HG03439 (cell line): Measurements from ENCODE around the gene STAT1.

ENCODE experiments used
- ATAC-seq: cut with Tn5 transposase; IDR thresholded peaks from one replicate; pipeline ENCODE4 v1.9.1; 2021; ENCODE audit warnings: mild to moderate bottlenecking, moderate library complexity; ENCODE audit not compliant: unreplicated experiment

Gene STAT1

GRCh38 chr2:190986221-190986953, 27.6 kb downstream of the STAT1 start:
- no peak for ATAC-seq

- ATAC-seq = no peak
These were observed 29.4 kb downstream of the STAT1 start for GRCh38 chr2:190984595-190984994.

- no peak for ATAC-seq
These were observed 31.5 kb downstream of the STAT1 start for GRCh38 chr2:190982262-190983034.

DNA sequence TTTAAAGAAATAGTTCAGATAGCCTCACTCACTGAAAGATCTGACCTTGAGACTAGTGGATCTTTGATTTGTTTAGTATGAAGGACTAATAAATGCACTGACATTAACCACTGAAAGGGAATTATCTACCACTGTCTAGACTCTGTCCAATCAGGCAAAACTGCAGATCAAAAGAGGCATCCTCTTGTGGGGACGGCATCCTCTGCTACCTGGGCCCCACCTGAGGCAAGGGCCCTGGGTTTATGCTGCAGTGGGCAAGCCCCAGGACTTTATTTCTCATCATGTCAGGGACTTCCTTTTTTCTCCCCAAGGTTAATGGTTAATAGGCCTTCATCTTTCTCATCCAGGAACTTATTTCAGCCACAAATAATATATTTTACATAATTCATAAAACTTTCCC, 32.2 kb downstream of the STAT1 start:
- ATAC-seq = no peak

GRCh38 chr2:190981333-190981732, 32.6 kb downstream of the STAT1 start:
- no peak for ATAC-seq

DNA sequence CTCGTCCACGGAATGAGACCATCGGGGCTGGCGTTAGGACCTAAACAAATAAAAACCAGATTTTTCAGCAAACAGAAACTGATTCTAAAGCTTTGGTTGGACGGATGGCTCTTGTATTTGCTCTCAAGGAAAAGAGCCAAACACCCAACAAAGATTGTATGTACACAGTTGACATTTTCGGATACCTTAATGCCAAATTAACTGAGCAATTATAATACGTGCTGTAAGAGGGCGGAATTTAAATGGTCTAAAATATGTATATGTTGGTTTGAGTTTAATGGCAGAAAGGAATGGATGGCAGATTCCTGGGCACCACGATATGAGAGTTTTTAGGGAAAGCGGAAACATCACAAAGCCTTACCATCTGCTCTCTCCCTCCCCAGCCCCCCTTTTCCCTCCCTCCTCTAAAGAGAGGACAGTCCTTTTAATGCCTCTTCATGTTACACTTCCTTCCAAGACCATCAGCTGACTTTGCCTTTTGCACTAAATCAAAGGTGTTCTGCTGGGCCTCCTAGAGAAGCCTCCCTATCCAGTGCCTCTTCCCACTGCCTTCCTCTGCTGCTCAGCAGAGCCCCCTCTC, 33.3 kb downstream of the STAT1 start:
- ATAC-seq = no peak

GRCh38 chr2:190979906-190980629, 33.9 kb downstream of the STAT1 start:
- no peak for ATAC-seq

- no peak for ATAC-seq
These were observed 35.5 kb downstream of the STAT1 start for GRCh38 chr2:190978389-190979053.

GRCh38 chr2:190977505-190977904, 36.5 kb downstream of the STAT1 start:
- ATAC-seq = no peak

- no peak for ATAC-seq
These were observed 37.5 kb downstream of the STAT1 start for GRCh38 chr2:190976521-190976920.

- no peak for ATAC-seq
These were observed 39.2 kb downstream of the STAT1 start for GRCh38 chr2:190974629-190975361.

DNA sequence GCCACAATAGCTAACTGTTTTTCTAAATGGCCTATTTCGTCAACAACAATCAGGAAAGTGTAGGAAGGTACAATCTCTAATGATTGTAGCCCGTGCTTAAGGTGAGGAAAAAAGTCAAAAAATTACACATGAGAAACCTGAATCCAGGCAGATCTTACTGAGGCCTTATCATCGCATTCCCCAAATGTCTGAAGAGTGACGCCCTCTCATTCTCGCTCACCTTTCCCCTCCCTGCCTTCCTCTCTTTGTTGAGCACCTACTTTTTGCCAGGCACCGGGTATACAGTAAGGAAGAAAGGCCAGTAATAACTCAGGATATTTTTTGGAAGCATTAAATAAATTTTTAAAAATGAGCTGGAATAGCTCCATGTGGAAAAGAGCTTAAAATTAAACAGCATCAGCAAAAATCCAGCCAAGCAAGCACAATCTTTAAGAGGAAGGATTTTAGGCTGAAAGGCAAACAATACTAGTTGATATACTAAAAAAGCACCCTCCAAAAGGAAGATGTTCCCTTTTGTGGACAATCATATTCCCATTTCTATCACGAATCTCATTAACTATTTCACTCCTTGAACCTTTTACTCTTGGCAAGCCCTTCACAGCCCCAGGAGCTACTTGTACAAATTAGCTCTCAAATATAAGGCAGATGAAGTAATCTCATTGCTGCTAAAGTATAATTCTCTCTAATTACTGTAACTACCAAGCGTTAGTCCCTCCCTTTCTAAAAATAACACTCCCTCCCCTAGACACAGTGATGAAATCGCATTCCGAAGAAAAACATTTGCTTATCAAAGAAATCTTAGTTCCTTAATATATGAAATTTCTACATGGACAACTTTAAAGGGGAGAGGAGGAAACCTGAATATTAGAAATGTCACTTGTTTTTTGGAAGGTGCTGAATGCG, 40.0 kb downstream of the STAT1 start:
- no peak for ATAC-seq

GRCh38 chr2:190973262-190973661, 40.7 kb downstream of the STAT1 start:
- ATAC-seq = no peak

DNA sequence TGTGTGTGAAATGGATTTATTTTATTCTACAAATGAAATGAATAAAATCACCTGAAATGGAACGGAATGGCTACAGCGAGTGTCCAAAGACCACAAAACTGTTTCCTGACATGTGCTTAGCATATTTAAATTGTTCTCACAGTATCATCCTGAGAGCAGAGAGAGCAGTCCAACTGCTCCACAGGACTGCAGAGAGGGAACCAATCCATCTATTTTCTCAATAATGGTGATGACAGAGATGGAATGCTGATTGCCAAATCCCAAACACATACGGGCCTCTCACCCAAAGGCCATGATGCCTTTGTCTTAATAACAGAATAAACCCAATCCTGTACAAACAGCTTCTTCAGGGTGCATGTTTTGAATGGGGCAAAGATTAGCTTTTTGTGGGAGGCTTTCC, 41.1 kb downstream of the STAT1 start:
- no peak for ATAC-seq

DNA sequence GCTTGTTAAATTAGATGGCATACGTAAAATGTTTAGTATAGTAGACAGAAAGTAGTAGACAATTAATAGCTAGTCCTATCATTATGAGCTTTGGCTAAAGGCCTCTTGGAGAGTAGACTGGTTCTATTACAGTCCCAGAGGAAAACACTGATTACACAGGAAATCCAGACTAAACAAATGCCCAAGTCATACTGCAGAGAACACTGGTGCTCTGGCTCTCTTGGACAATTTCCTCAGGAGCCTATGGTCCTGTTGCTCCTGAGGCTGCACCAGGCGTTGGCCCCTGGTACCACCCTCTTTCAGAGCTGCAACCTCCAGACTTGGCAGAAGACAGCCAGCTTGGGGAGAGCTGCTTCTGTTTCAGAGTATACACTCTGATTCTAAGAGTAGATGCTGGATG, 41.8 kb downstream of the STAT1 start:
- no peak for ATAC-seq

GRCh38 chr2:190970873-190971506, 43.0 kb downstream of the STAT1 start:
- no peak for ATAC-seq

DNA sequence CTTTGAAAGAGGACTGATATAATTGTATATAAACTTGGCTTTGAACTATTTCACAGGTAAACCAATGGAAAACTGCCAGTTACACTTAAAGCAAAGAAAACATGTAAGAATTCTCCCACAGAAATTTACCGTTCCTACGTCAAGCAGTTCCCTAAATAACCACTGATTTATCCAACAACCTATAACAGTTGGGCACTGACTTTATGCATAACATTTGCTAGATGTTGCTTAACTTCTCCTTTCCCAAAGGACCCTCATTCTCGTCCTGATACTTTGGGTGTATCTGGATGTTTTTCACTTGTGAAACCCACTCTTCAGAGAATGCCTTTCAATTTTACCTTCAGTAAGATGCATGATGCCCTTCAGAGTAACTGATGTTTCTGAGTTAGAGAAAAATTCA, 43.8 kb downstream of the STAT1 start:
- ATAC-seq = no peak

DNA sequence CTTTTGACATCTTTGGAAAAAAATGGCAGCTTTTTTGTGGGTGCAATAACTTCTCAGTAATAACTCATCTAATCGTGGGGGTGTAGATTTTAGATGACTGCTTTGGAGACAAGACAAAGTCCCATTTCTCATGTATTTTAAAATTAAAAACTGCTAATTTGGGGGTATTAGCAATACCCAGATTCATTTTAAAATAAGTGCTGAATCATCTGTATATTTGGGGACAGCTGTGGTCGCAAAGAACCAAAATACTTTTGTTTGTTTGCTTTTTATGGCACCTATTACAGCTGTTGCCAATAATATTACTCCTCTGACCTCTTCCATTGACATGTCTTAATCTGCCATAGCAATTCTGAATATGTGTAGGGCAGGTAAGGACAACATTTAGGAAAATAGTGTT, 45.4 kb downstream of the STAT1 start:
- no peak for ATAC-seq
